Caco-2 (cell line): Measurements from ENCODE around the gene PARD3. TPM values are rescaled to one million over a fixed set of nuclear protein-coding genes. Genes with fewer than 3 reads are reported as not detected.

ENCODE experiments used
- BruUV-seq: library from RNA; stranded (reverse); fragments of 400-500 nt; replicated peaks from 2 replicates; lab custom pipeline; 2021; lab: Mats Ljungman, UMichigan
- CTCF ChIA-PET: fragments of 300-600 bp; sonication (Branson Sonifier 250); formaldehyde crosslinking; loops from one replicate; lab custom pipeline; 2022; ENCODE audit warnings: antibody characterized with exemption; lab: Charles Lee
- POLR2A ChIA-PET: fragments of 300-600 bp; sonication (Branson Sonifier 250); formaldehyde crosslinking; loops from one replicate; lab custom pipeline; 2022; ENCODE audit warnings: antibody characterized with exemption; lab: Charles Lee
- DNase-seq, 2 experiments: peaks; one replicate each; pipeline versions ENCODE4 v3.0.0 to v3.0.0-alpha.2; 2020 to 2022
- H3K27me3 ChIP-seq: replicated peaks from 2 replicates; pipeline ENCODE4 v1.6.0; 2011; ENCODE audit warnings: low read length; ENCODE audit not compliant: control insufficient read depth, insufficient read depth
- H3K36me3 ChIP-seq: 2 replicates; pipeline ENCODE4 v1.5.1; 2011; ENCODE audit warnings: low read length; ENCODE audit not compliant: control insufficient read depth, insufficient read depth
- H3K4me1 ChIP-seq: fragments of 250-450 bp; sonication (Bioruptor Pico); 2 replicates; pipeline ENCODE4 v1.5.1; 2020; ENCODE audit warnings: mild to moderate bottlenecking
- H3K4me3 ChIP-seq: 2 replicates; pipeline ENCODE4 v1.5.1; 2011; ENCODE audit warnings: low read depth, mild to moderate bottlenecking, control low read depth, low read length
- H3K9me3 ChIP-seq: fragments of 250-450 bp; sonication (Bioruptor Pico); 2 replicates; pipeline ENCODE4 v1.5.1; 2020; ENCODE audit warnings: mild to moderate bottlenecking, moderate library complexity
- H3K27ac Mint-ChIP-seq: one replicate; pipeline ENCODE4 v1.8.0; 2022; ENCODE audit warnings: mixed read lengths; ENCODE audit not compliant: unreplicated experiment
- H3K27me3 Mint-ChIP-seq: one replicate; pipeline ENCODE4 v1.8.0; 2022; ENCODE audit warnings: mixed read lengths; ENCODE audit not compliant: insufficient read depth, unreplicated experiment
- H3K36me3 Mint-ChIP-seq: one replicate; pipeline ENCODE4 v1.8.0; 2022; ENCODE audit warnings: mild to moderate bottlenecking, mixed read lengths; ENCODE audit not compliant: insufficient read depth, unreplicated experiment
- H3K4me1 Mint-ChIP-seq: one replicate; pipeline ENCODE4 v1.8.0; 2022; ENCODE audit warnings: low read depth, mixed read lengths; ENCODE audit not compliant: unreplicated experiment
- H3K4me3 Mint-ChIP-seq: one replicate; pipeline ENCODE4 v1.8.0; 2022; ENCODE audit warnings: mild to moderate bottlenecking, moderate library complexity, mixed read lengths; ENCODE audit not compliant: unreplicated experiment
- H3K9me3 Mint-ChIP-seq: one replicate; pipeline ENCODE4 v1.8.0; 2022; ENCODE audit warnings: mixed read lengths; ENCODE audit not compliant: unreplicated experiment
- intact Hi-C: fragments of 100-400 bp; cut with micrococcal nuclease; formaldehyde crosslinking; loops from one replicate; pipeline ENCODE4 v1.10.0; 2022; ENCODE audit not compliant: unreplicated experiment
- total RNA-seq: library from RNA; stranded (reverse); gene quantifications from 2 replicates; pipeline ENCODE4 v1.2.3, GENCODE V29; 2022
- TF ChIP-seq, protein P1 (sequence below), 2 experiments: fragments of 200-600 bp in 1 of 2; IDR thresholded peaks; 1 replicate in 1 of 2; 2 replicates in 1 of 2; pipeline versions ENCODE4 v1.5.1 to v1.8.0; 2011 to 2022; ENCODE audit warnings: antibody characterized with exemption in 1 of 2, control low read depth in 1 of 2, inconsistent platforms in 1 of 2, low read depth in 1 of 2, low read length in 1 of 2, mild to moderate bottlenecking in 1 of 2, moderate library complexity in 1 of 2; ENCODE audit not compliant: insufficient read depth in 1 of 2, severe bottlenecking in 1 of 2, unreplicated experiment in 1 of 2

Gene PARD3
- total RNA-seq, 1 experiment from 2014 or later = 80.7 TPM

DNA sequence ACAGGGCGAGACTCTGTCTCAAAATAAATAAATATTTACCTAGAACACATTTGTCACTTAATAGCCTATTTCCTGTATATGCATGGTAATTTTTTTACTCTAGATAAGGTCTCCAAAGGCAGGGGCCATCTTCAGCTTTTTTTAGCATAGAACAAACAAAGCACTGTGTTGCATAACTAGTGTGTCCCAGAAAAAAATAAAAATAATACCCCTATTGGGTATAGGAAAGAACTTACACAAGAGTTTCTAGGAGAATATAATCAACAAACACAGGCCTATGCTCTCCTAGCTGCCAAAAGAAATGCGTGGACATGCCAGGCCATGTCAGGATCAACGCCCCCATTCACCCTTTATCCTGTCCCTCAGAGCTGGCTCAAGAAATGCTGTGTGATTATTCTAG is 103.6 kb downstream of the PARD3 start:
- peaks cover 54% of the 10 kb centered on the region for H3K4me1 Mint-ChIP-seq
- no peak overlapping the region for H3K4me3 Mint-ChIP-seq
- no peak overlapping the region for H3K4me3 ChIP-seq
- ChIA-PET POLR2A (no interaction called here), CTCF (interaction anchor here (0.6 to 1.1 kb wide), 2 partner anchors 12 to 26 kb away, joined by 3 read pairs; no protein-coding TSS in a partner anchor)
- no peak for DNase-seq
- peaks cover 8% of the 10 kb centered on the region for H3K36me3 Mint-ChIP-seq
- BruUV-seq = no TSS peak
- peaks cover 38% of the 10 kb centered on the region for H3K4me1 ChIP-seq
- no peaks in the 10 kb centered on the region for H3K36me3 ChIP-seq
- no peak overlapping the region for H3K27ac Mint-ChIP-seq
- H3K9me3 ChIP-seq = no peaks in the 10 kb centered on the region
- no peaks in the 10 kb centered on the region for H3K9me3 Mint-ChIP-seq
- no peaks in the 10 kb centered on the region for H3K27me3 Mint-ChIP-seq
- intact Hi-C loops = no loop called here
- H3K27me3 ChIP-seq = no peaks in the 10 kb centered on the region
- TF ChIP-seq, protein P1, sequence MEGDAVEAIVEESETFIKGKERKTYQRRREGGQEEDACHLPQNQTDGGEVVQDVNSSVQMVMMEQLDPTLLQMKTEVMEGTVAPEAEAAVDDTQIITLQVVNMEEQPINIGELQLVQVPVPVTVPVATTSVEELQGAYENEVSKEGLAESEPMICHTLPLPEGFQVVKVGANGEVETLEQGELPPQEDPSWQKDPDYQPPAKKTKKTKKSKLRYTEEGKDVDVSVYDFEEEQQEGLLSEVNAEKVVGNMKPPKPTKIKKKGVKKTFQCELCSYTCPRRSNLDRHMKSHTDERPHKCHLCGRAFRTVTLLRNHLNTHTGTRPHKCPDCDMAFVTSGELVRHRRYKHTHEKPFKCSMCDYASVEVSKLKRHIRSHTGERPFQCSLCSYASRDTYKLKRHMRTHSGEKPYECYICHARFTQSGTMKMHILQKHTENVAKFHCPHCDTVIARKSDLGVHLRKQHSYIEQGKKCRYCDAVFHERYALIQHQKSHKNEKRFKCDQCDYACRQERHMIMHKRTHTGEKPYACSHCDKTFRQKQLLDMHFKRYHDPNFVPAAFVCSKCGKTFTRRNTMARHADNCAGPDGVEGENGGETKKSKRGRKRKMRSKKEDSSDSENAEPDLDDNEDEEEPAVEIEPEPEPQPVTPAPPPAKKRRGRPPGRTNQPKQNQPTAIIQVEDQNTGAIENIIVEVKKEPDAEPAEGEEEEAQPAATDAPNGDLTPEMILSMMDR (IDR thresholded peaks at IDR 0.05; ENCODE audit: insufficient read depth in 1 of 2, low read depth in 1 of 2, low read length in 1 of 2, severe bottlenecking in 1 of 2, unreplicated experiment in 1 of 2) = no peak

DNA sequence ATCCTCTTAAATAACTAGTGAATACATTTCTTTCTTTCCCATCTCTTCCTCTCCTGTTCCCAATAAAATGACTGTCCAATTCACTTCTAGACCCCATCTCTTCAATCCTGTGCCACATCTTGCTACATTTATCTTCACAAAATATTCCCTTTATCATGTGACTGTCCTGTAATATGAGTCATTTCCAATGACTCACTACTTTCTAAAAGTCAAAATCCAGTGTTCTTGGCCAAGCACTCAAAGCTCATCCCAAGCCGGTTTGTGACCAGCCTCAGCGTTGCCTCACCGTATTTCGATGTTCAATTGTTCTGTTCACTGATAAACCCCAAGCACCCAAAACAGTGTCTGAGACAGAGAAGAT is 104.7 kb downstream of the PARD3 start:
- Histone ChIP-seq H3K27me3 (no peaks in the 10 kb centered on the region), H3K4me3 (no peak overlapping the region), H3K9me3 (no peaks in the 10 kb centered on the region), H3K36me3 (no peaks in the 10 kb centered on the region), H3K4me1 (peaks cover 38% of the 10 kb centered on the region)
- ChIA-PET POLR2A (no interaction called here), CTCF (no interaction called here)
- no peaks in the 10 kb centered on the region for H3K27me3 Mint-ChIP-seq
- intact Hi-C loops = no loop called here
- no peak overlapping the region for H3K27ac Mint-ChIP-seq
- no TSS peak for BruUV-seq
- H3K9me3 Mint-ChIP-seq = no peaks in the 10 kb centered on the region
- H3K4me1 Mint-ChIP-seq = peaks cover 44% of the 10 kb centered on the region
- peaks cover 4% of the 10 kb centered on the region for H3K36me3 Mint-ChIP-seq
- TF ChIP-seq, protein P1 (IDR thresholded peaks at IDR 0.05; ENCODE audit: insufficient read depth in 1 of 2, low read depth in 1 of 2, low read length in 1 of 2, severe bottlenecking in 1 of 2, unreplicated experiment in 1 of 2) = no peak
- DNase-seq = no peak
- no peak overlapping the region for H3K4me3 Mint-ChIP-seq

DNA sequence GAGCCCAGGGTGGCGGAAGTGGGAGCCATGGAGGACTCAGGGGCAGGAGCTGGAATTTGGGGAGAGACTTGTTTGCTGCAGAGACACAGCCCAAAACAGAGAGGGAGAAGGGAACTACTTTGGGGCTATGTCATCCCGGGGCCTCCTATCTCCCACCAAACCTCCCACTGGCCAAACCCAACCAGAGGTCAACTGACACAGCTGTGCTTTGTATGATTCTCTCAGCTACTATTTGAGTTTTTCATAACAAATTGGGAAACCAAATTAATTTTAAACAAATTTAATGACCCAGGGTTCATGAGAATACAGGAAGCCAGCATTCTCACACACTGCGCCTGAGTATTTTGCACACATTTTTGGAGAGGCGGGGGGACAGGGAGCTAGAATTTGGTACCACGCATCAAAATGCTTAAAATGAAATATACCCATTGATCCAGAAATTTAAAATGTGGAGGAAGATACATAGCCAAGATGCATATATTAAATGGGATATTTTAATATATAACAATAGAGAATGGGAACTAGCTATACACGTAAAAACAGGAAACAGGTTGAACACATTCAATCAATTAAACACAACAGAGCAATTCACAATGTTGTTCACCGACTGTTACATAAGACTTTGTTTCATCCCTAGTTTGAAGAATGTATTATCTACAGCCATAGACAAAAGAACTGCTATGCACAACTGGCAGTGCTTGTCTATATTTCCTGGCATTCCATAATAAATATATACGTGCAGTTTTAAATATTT is 105.3 kb downstream of the PARD3 start:
- no TSS peak for BruUV-seq
- no peaks in the 10 kb centered on the region for H3K27me3 Mint-ChIP-seq
- no peak overlapping the region for H3K27ac Mint-ChIP-seq
- no peak overlapping the region for H3K4me3 Mint-ChIP-seq
- Histone ChIP-seq H3K27me3 (no peaks in the 10 kb centered on the region), H3K9me3 (no peaks in the 10 kb centered on the region), H3K4me3 (no peak overlapping the region), H3K4me1 (peaks cover 38% of the 10 kb centered on the region), H3K36me3 (no peaks in the 10 kb centered on the region)
- peaks cover 4% of the 10 kb centered on the region for H3K36me3 Mint-ChIP-seq
- intact Hi-C loops = no loop called here
- TF ChIP-seq, protein P1 (IDR thresholded peaks at IDR 0.05; ENCODE audit: insufficient read depth in 1 of 2, low read depth in 1 of 2, low read length in 1 of 2, severe bottlenecking in 1 of 2, unreplicated experiment in 1 of 2) = no peak
- no peaks in the 10 kb centered on the region for H3K9me3 Mint-ChIP-seq
- CTCF ChIA-PET = no interaction called here
- no peak for DNase-seq
- POLR2A ChIA-PET = no interaction called here
- H3K4me1 Mint-ChIP-seq = peaks cover 41% of the 10 kb centered on the region
